Measurements from ENCODE around the gene SMYD1.
"Not testable (repeated sequence)": the region's sequence is repeated elsewhere in the genome, so short reads cannot be mapped to it uniquely, and the experiment has no call there.

The SMYD1 gene

DNA sequence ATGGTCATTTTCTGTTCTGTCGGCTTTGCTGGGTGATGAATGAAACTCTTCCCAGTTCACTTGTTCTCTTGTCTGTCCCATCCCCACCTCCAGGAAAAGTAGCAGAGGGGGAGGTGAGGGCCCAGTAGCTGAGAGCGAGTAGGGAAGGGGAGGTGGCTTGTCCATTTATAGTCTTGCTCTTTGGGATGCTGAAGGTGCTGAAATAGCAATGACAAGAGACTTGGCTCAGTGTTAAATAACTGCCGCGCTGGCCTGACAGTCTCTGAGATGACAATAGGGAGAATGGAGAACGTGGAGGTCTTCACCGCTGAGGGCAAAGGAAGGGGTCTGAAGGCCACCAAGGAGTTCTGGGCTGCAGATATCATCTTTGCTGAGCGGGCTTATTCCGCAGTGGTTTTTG, at the start of gene SMYD1:
SMYD1 (plus strand) TSS at position 228 of the 400 bp plus-strand sequence; CDS start at position 268, 40 bp downstream.
- no peak for DNase-seq (ENCODE audit: low spot score)

DNA sequence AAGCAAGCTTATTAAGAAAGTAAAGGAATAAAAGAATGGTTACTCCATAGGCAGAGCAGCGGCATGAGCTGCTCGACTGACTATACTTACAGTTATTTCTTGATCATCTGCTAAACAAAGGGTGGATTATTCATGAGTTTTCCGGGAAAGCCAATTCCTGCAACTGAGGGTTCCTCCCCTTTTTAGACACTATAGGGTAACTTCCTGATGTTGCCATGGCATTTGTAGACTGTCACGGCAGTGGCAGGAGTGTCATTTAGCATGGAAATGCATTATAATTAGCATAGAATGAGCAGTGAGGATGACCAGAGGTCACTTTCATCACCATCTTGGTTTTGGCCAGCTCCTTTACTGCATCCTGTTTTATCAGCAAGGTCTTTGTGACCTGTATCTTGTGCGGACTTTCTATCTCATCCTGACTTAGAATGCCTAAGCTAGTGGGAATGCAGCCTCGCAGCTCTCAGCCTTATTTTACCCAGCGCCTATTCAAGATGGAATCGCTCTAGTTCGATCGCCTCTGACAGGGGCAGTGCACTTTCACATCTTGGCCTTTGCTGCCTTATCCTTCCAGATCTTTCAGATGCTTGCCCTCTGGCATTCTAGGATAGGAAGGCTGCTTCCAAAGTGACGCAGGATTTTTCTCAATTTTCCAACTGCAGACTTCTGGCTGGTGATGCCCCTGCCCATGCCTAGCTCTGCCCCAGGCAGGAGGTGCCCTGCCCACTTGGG, 49.4 kb upstream of the SMYD1 start:
- not testable (repeated sequence) for DNase-seq (ENCODE audit: low spot score)

DNA sequence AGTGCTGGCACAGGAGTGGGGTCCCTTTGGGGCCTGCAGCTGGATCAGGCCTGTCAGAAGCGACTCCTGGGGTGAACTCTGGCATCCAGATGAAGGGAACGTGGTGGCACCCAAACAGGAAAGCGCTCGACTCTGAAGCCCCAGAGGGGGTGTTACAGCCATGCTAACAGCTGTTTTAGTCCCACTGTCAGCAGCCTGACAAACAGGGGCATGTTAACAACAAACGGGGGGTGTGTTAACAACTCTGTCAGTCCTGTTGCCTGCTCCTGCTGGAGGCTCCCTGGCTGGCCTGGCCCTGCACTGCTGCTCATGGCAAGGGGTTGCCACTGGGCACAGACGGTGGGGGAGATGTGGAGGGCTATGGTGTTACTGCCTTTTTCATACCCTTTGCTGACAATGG, 48.7 kb upstream of the SMYD1 start:
- DNase-seq (ENCODE audit: low spot score) = no peak

DNA sequence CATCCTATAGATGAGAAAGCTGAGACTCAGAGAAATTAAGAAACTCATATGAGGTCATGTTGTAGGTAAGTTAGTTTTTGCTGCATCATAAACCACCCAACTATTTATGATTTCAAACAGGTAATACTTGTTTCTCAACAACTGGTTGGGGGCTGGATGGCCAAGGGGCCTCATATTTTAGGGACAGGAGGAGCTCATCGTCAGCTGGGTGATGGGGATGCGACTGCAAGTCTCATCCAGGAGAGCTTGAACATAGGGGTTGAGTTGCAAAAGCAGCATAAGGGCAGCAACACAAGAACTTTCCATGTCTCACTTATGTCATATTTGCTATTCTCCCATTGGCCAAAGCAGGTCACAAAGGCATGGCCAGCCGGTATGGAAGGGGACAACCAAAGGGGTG, 47.6 kb upstream of the SMYD1 start:
- DNase-seq (ENCODE audit: low spot score) = no peak

DNA sequence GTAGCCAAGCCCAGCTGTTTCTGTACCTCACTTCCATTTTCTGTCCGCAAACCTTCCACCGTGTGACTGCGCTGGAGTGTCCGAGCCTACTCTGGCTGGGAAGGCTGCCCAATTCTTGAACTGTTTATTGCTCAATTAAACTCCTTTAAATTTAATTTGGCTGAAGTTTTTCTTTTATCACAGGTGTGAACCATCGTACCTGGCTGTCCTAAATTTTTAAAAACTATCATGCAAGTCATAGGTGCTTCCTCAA, 45.0 kb upstream of the SMYD1 start:
- no peak for DNase-seq (ENCODE audit: low spot score)

DNA sequence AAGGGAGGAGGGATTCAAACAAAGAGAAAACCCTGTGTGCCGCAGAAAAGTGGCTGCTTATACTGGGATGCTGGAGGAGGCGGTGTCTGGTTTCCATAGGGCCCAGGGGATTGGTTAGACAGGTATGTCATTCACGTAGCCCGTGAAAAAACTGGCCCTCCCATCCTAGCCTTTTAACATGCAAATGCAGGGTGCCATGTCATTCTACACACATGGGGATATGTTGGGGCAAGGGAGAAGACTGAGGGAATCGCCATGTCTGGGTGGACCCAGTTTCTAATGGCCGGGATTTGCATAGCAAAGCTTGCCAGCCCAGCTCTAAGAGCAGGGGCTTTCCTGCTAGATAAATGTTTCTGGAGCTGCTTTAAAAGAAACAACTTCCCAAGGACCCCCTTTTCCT, 43.1 kb upstream of the SMYD1 start:
- DNase-seq (ENCODE audit: low spot score) = no peak

DNA sequence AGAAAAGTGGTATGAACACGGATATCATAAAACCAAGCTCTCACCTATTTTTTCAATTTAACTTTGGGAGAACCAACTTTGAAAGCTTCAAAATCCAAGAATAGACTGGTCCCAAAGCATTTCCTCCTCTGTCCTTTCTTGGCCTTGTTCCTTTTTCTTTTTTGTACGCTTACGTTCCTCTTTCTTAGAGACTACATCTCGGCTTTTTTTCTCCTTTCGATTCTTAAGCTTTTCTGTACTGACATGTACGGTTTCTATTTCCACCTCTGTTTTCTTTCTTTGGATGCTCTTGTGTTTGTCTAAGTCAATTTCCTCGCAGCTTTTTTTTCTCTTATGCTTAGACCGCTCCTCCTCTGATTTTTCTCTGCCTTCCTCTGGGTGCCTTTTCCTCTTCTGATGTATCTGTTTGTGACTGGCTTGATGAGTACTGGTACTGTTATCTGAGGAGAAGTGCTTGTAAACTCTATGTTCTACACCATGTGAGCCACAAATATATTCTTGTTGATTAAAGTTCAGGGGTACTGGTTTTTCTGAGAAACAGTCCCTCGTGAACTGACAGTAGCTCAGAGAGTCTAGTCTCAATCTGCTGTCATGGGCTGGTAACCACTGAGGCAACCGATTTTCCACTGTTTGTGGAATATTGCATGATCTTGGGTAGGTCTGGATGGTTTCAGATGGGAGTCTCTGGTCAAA, 39.8 kb upstream of the SMYD1 start:
- no peak for DNase-seq (ENCODE audit: low spot score)

DNA sequence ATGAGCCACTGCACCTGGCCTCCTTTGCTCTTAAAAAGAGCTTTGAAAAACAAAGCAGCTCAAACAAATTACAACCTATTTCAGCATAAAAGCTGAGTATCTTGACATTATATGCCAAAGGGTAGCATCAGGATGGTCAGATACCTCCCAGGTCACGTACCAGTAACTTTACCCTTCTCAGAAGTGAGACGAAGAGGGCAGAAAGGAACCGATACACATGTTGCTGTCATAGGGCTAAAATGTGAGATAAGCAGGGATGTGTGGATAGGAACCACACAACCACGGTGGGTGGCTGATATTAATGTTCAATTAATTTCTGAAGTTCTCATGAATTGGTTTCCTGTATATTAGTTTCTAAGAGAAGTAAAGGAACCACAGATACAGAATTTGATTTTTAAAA, 38.7 kb upstream of the SMYD1 start:
- no peak for DNase-seq (ENCODE audit: low spot score)

GRCh38 chr2:88032070-88032702, 35.4 kb upstream of the SMYD1 start:
- DNase-seq (ENCODE audit: low spot score) = no peak

DNA sequence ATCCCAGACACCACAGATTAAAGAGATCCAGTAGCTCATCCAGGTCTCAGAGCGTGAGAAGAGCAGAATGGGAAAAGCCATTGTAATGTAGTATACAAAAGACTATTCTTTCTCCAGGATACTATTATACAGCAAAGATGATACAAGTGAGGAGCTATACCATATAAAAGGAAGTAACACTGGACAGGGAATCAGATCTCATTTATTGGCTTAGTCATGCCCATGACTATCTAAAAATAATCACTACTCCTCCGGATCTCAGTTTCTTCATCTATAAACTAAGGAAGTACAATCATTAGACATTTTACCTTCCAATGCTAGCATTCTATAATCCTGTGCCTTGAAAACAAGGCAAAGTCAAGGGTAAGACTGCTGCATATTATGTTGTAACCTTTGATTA, 31.4 kb upstream of the SMYD1 start:
- DNase-seq (ENCODE audit: low spot score) = no peak

GRCh38 chr2:88036606-88037005, 31.0 kb upstream of the SMYD1 start:
- no peak for DNase-seq (ENCODE audit: low spot score)

- peak; percentile 46 for DNase-seq (ENCODE audit: low spot score)
Measured at GRCh38 chr2:88038263-88039105, 29.1 kb upstream of the SMYD1 start.

GRCh38 chr2:88042476-88042875, 25.1 kb upstream of the SMYD1 start:
- DNase-seq (ENCODE audit: low spot score) = no peak

GRCh38 chr2:88045561-88045960, 22.1 kb upstream of the SMYD1 start:
- not testable (repeated sequence) for DNase-seq (ENCODE audit: low spot score)

DNA sequence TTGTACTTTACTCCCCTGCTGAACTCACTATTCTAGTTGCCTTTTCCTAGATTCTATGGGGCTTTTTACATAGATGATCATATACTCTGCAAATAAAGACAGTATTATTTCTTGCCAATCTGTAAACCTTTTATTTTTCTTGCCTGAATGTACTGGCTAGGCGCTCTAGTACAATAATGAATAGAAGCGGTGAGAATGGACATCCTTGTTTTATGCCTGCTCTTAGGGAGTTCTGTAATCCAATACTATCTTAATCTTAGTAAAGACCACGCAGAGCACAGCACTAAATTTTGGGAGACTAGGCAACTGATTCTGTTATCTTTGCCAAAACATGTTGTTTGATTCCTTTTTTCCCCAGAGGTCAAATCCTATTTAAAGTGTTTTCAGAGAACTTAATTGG, 19.1 kb upstream of the SMYD1 start:
- no peak for DNase-seq (ENCODE audit: low spot score)

DNA sequence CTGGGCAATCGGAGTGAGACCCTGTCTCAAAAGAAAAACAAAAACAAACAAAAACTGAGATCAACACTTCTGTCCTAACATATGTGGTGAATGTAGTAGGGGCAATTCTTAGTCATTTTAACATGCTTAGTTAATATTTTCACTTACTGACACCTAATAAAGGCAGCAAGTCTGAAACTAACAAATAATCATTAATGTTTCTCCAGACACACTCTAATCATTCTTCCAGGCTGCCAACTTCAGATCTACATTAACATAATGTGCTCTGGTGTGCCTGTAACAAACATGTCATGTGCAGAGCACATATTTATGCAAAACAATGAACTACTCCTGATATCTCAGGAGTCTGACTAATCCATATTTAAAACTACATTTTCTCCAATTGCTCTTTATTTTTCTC, 18.0 kb upstream of the SMYD1 start:
- no peak for DNase-seq (ENCODE audit: low spot score)

- DNase-seq (ENCODE audit: low spot score) = no peak
Measured at GRCh38 chr2:88051792-88052191, 15.8 kb upstream of the SMYD1 start.

DNA sequence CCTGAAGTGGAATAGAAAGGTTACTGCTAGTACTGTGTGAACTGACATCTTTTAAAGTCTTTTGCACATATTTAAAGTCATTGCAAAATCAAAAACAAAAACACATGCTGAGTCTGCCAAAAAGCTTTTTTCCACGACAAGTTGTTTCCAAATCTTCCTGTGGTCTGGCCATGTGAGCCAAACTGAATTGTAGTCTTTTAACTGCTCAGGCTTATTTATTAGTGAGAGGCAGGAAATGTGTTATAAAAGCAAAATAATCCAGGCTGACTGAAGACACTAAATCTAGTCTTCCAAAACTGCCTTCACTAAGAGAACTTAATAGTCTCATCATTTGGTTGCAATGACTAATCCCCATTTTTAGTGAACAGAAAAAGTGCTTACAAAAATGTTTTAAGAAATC, 14.3 kb upstream of the SMYD1 start:
- no peak for DNase-seq (ENCODE audit: low spot score)

DNA sequence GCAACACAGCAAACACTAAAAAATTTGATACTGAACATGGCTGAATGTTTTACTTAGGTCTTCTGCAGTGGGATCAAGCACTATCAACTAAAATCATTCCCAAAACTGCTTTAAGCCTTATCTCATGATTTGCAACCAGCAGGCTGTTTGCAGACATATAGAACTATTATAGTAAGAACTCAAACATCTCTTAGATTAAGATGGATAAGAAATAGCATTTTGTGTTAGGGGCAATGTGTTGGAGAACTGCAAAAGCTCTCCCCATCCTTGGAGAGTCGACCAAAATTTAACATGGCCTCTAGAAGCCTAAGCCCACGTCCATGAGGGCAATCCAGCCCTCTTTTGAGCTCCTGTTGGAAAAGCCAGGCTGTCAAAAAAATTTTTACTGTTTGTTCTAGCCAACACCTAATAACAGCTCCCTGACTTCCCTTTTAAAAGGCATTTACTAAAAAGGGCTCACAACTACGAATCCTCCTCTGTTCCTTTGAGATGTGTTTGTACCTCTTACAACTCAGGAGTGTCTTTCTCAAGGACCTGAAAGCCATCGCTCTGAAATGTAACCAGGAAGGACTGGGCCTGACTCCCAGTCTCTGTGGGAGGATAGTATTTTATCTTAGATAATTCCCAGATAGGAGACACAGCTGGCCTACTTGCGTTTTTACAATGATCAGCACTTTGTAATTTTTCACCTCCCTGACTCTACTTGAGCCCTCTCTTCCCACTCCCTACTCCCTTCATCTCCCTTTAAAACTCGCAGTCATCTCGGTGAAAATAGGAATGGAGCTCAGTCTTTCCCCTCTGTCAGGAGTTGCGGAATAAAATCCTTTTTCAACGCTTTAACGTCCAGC, 13.5 kb upstream of the SMYD1 start:
- DNase-seq (ENCODE audit: low spot score) = no peak

GRCh38 chr2:88054782-88055370, 12.7 kb upstream of the SMYD1 start:
- DNase-seq (ENCODE audit: low spot score) = no peak

- DNase-seq (ENCODE audit: low spot score) = peak; percentile 95
Measured at GRCh38 chr2:88055371-88056128, 12.1 kb upstream of the SMYD1 start, which contains the start of gene KRCC1. Gene KRCC1, minus strand, starts transcription at chr2:88055783. Its CDS starts 27,220 bp downstream, at chr2:88028563.
